Skeletal muscle satellite cell (primary cell): ENCODE data around the gene CTXND1.

Experiments used
- H3K27me3 ChIP-seq: 2 replicates; pipeline ENCODE4 v1.7.0; 2013; ENCODE audit warnings: low read length; ENCODE audit not compliant: control insufficient read depth, insufficient read depth
- H3K36me3 ChIP-seq: 2 replicates; pipeline ENCODE4 v1.7.0; 2013; ENCODE audit warnings: mild to moderate bottlenecking, control low read depth, low read length; ENCODE audit not compliant: insufficient read depth
- H3K4me1 ChIP-seq: 2 replicates; pipeline ENCODE4 v1.7.0; 2013; ENCODE audit warnings: low read length; ENCODE audit not compliant: control insufficient read depth, insufficient read depth
- H3K4me2 ChIP-seq: 2 replicates; pipeline ENCODE4 v1.7.0; 2013; ENCODE audit warnings: mild to moderate bottlenecking, low read length
- H3K4me3 ChIP-seq: 2 replicates; pipeline ENCODE4 v1.7.0; 2013; ENCODE audit warnings: low read length
- H3K9ac ChIP-seq: 2 replicates; pipeline ENCODE4 v1.7.0; 2013; ENCODE audit warnings: mild to moderate bottlenecking, low read depth, low read length, moderate library complexity
- H3K9me3 ChIP-seq: replicated peaks from 2 replicates; pipeline ENCODE4 v1.7.0; 2013; ENCODE audit warnings: mild to moderate bottlenecking, control low read depth, low read length

The CTXND1 gene

GRCh38 chr15:80188251-80188650 is 63.8 kb downstream of the CTXND1 start:
- H3K9ac ChIP-seq = no peak overlapping the region
- peaks cover 1% of the 10 kb centered on the region for H3K4me1 ChIP-seq
- H3K4me2 ChIP-seq = no peak overlapping the region
- peaks cover 31% of the 10 kb centered on the region for H3K36me3 ChIP-seq
- H3K9me3 ChIP-seq = no peaks in the 10 kb centered on the region
- H3K4me3 ChIP-seq = no peak overlapping the region
- no peaks in the 10 kb centered on the region for H3K27me3 ChIP-seq

- H3K4me1 ChIP-seq = peaks cover 11% of the 10 kb centered on the region
- H3K9ac ChIP-seq = no peak overlapping the region
- H3K9me3 ChIP-seq = no peaks in the 10 kb centered on the region
- no peaks in the 10 kb centered on the region for H3K27me3 ChIP-seq
- no peak overlapping the region for H3K4me3 ChIP-seq
- no peak overlapping the region for H3K4me2 ChIP-seq
- peaks cover 31% of the 10 kb centered on the region for H3K36me3 ChIP-seq
Measured at GRCh38 chr15:80186597-80186996, 65.4 kb downstream of the CTXND1 start.

GRCh38 chr15:80186066-80186465 is 65.9 kb downstream of the CTXND1 start:
- peaks cover 32% of the 10 kb centered on the region for H3K36me3 ChIP-seq
- H3K4me2 ChIP-seq = no peak overlapping the region
- no peak overlapping the region for H3K9ac ChIP-seq
- no peaks in the 10 kb centered on the region for H3K27me3 ChIP-seq
- H3K4me3 ChIP-seq = no peak overlapping the region
- H3K9me3 ChIP-seq = no peaks in the 10 kb centered on the region
- peaks cover 11% of the 10 kb centered on the region for H3K4me1 ChIP-seq

- Histone ChIP-seq H3K9me3 (no peaks in the 10 kb centered on the region), H3K4me2 (no peak overlapping the region), H3K36me3 (peaks cover 41% of the 10 kb centered on the region)
Measured at GRCh38 chr15:80185152-80185551, 66.9 kb downstream of the CTXND1 start.

GRCh38 chr15:80184554-80184953 is 67.5 kb downstream of the CTXND1 start:
- Histone ChIP-seq H3K4me2 (no peak overlapping the region), H3K4me3 (no peak overlapping the region), H3K9ac (no peak overlapping the region), H3K4me1 (peaks cover 18% of the 10 kb centered on the region), H3K36me3 (peaks cover 43% of the 10 kb centered on the region), H3K27me3 (no peaks in the 10 kb centered on the region), H3K9me3 (no peaks in the 10 kb centered on the region)

More at GRCh38 chr15:80185152-80185551, 66.9 kb downstream of the CTXND1 start:
- H3K9ac ChIP-seq = no peak overlapping the region
- peaks cover 12% of the 10 kb centered on the region for H3K4me1 ChIP-seq
- no peak overlapping the region for H3K4me3 ChIP-seq
- no peaks in the 10 kb centered on the region for H3K27me3 ChIP-seq

GRCh38 chr15:80183886-80184285 is 68.1 kb downstream of the CTXND1 start:
- Histone ChIP-seq H3K4me1 (peaks cover 22% of the 10 kb centered on the region), H3K4me3 (no peak overlapping the region), H3K36me3 (peaks cover 43% of the 10 kb centered on the region), H3K9me3 (no peaks in the 10 kb centered on the region), H3K4me2 (no peak overlapping the region), H3K9ac (no peak overlapping the region), H3K27me3 (no peaks in the 10 kb centered on the region)

GRCh38 chr15:80183306-80183705 is 68.7 kb downstream of the CTXND1 start:
- H3K4me3 ChIP-seq = no peak overlapping the region
- no peaks in the 10 kb centered on the region for H3K9me3 ChIP-seq
- H3K27me3 ChIP-seq = no peaks in the 10 kb centered on the region
- no peak overlapping the region for H3K9ac ChIP-seq
- no peak overlapping the region for H3K4me2 ChIP-seq
- H3K36me3 ChIP-seq = peaks cover 43% of the 10 kb centered on the region
- H3K4me1 ChIP-seq = peaks cover 25% of the 10 kb centered on the region

GRCh38 chr15:80182611-80183261 is 69.3 kb downstream of the CTXND1 start:
- H3K4me3 ChIP-seq = no peak overlapping the region
- H3K9me3 ChIP-seq = no peaks in the 10 kb centered on the region
- peaks cover 25% of the 10 kb centered on the region for H3K4me1 ChIP-seq
- peaks cover 43% of the 10 kb centered on the region for H3K36me3 ChIP-seq
- H3K4me2 ChIP-seq = no peak overlapping the region
- H3K9ac ChIP-seq = no peak overlapping the region
- no peaks in the 10 kb centered on the region for H3K27me3 ChIP-seq

- H3K36me3 ChIP-seq = peaks cover 41% of the 10 kb centered on the region
- H3K4me3 ChIP-seq = no peak overlapping the region
Measured at GRCh38 chr15:80180986-80181385, 71.0 kb downstream of the CTXND1 start.

GRCh38 chr15:80180468-80180867 is 71.5 kb downstream of the CTXND1 start:
- Histone ChIP-seq H3K4me2 (no peak overlapping the region), H3K4me3 (no peak overlapping the region), H3K9ac (no peak overlapping the region), H3K36me3 (peaks cover 39% of the 10 kb centered on the region), H3K9me3 (no peaks in the 10 kb centered on the region), H3K27me3 (no peaks in the 10 kb centered on the region), H3K4me1 (peaks cover 25% of the 10 kb centered on the region)

More at GRCh38 chr15:80180986-80181385, 71.0 kb downstream of the CTXND1 start:
- no peaks in the 10 kb centered on the region for H3K9me3 ChIP-seq
- peaks cover 25% of the 10 kb centered on the region for H3K4me1 ChIP-seq
- H3K4me2 ChIP-seq = no peak overlapping the region
- no peak overlapping the region for H3K9ac ChIP-seq
- H3K27me3 ChIP-seq = no peaks in the 10 kb centered on the region

GRCh38 chr15:80179935-80180334 is 72.1 kb downstream of the CTXND1 start:
- Histone ChIP-seq H3K36me3 (peaks cover 36% of the 10 kb centered on the region), H3K4me1 (peaks cover 26% of the 10 kb centered on the region), H3K9me3 (no peaks in the 10 kb centered on the region), H3K4me2 (peak overlapping the region; percentile 68), H3K4me3 (no peak overlapping the region), H3K9ac (peak overlapping the region; percentile 16), H3K27me3 (no peaks in the 10 kb centered on the region)
